OCI-LY3 (cell line): ENCODE results near the gene GAA.

ENCODE experiments used
- H2AFZ ChIP-seq: fragments of 200-600, 300-600 bp; shearing (Covaris generic); 2 replicates; pipeline ENCODE4 v1.6.0; 2014; ENCODE audit warnings: antibody characterized with exemption, low read depth, low read length
- H3K27ac ChIP-seq: fragments of 200-600, 300-600 bp; sonication (generic); 2 replicates; pipeline ENCODE4 v1.5.1; 2014; ENCODE audit warnings: mild to moderate bottlenecking, low read length, moderate library complexity, mixed read lengths
- H3K27me3 ChIP-seq: fragments of 200-600, 300-600 bp; sonication (generic); 2 replicates; pipeline ENCODE4 v1.6.1; 2014; ENCODE audit warnings: low read depth, low read length, mixed read lengths
- H3K36me3 ChIP-seq: fragments of 200-600, 300-600 bp; sonication (generic); replicated peaks from 2 replicates; pipeline ENCODE3; 2014; ENCODE audit warnings: low read depth, low read length, mixed read lengths
- H3K4me1 ChIP-seq: fragments of 300-600, 200-600 bp; sonication (generic); 2 replicates; pipeline ENCODE4 v1.6.1; 2014; ENCODE audit warnings: low read length, mixed read lengths
- H3K4me2 ChIP-seq: fragments of 200-600, 300-600 bp; sonication (generic); 2 replicates; pipeline ENCODE4 v1.6.1; 2014; ENCODE audit warnings: low read length, mixed read lengths
- H3K4me3 ChIP-seq: fragments of 300-600, 200-600 bp; sonication (generic); 2 replicates; pipeline ENCODE4 v1.5.1; 2014; ENCODE audit warnings: antibody characterized with exemption, mild to moderate bottlenecking, low read length, moderate library complexity
- H3K79me2 ChIP-seq: fragments of 300-600, 200-600 bp; shearing (Covaris generic); 2 replicates; pipeline ENCODE4 v1.6.1; 2014; ENCODE audit warnings: mild to moderate bottlenecking, low read length, mixed read lengths
- H3K9ac ChIP-seq: fragments of 300-600, 200-600 bp; shearing (Covaris generic); 2 replicates; pipeline ENCODE4 v1.6.0; 2014; ENCODE audit warnings: mild to moderate bottlenecking, low read length, moderate library complexity
- H3K9me3 ChIP-seq: fragments of 200-600, 300-600 bp; shearing (Covaris generic); 2 replicates; pipeline ENCODE4 v1.6.1; 2014; ENCODE audit warnings: low read length, mixed read lengths; ENCODE audit not compliant: insufficient read depth
- H4K20me1 ChIP-seq: fragments of 200-600, 300-600 bp; sonication (generic); 2 replicates; pipeline ENCODE4 v1.6.1; 2016; ENCODE audit warnings: low read length, mixed read lengths; ENCODE audit not compliant: insufficient read depth
- EZH2phosphoT487 ChIP-seq: fragments of 200-600 bp; shearing (Covaris generic); IDR thresholded peaks from 2 replicates; pipeline ENCODE4 v1.6.1; 2018; ENCODE audit warnings: antibody characterized with exemption, mixed run types, low read depth
- TF ChIP-seq, protein P1 (sequence below): fragments of 200-600, 300-600 bp; sonication (generic); IDR thresholded peaks from 2 replicates; pipeline ENCODE4 v1.5.1; 2014; ENCODE audit warnings: antibody characterized with exemption, low read length, low read depth

The GAA gene

DNA sequence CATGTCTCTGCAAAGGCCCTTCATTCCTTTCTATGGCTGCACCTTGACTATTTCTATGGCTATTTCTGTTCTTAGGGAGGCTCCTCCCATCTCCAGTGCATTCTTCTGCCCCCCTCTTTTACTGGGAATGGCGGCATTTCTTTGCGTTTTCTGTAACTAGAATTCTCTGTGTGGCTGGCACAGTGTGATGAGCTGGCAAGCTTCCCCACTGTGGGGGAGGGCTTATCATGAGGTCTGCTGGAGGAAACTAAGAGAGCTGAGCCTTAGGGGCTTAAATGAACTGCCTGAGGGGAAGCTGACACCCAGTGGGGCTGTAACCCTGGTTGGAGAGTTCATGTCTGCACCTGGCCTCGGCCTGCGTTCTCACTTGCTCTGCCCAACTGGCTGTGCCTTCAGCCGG is 67.0 kb downstream of the GAA start:
- H3K9me3 ChIP-seq = no peaks in the 10 kb centered on the region
- H3K27me3 ChIP-seq = peaks cover 10% of the 10 kb centered on the region
- H3K4me2 ChIP-seq = no peak overlapping the region
- H3K4me1 ChIP-seq = no peaks in the 10 kb centered on the region
- H2AFZ ChIP-seq = no peak overlapping the region
- H3K36me3 ChIP-seq = no peaks in the 10 kb centered on the region
- no peak overlapping the region for H3K4me3 ChIP-seq
- no peaks in the 10 kb centered on the region for H4K20me1 ChIP-seq
- H3K9ac ChIP-seq = no peak overlapping the region
- no peak overlapping the region for H3K27ac ChIP-seq
- H3K79me2 ChIP-seq = no peaks in the 10 kb centered on the region
- TF ChIP-seq, protein P1, sequence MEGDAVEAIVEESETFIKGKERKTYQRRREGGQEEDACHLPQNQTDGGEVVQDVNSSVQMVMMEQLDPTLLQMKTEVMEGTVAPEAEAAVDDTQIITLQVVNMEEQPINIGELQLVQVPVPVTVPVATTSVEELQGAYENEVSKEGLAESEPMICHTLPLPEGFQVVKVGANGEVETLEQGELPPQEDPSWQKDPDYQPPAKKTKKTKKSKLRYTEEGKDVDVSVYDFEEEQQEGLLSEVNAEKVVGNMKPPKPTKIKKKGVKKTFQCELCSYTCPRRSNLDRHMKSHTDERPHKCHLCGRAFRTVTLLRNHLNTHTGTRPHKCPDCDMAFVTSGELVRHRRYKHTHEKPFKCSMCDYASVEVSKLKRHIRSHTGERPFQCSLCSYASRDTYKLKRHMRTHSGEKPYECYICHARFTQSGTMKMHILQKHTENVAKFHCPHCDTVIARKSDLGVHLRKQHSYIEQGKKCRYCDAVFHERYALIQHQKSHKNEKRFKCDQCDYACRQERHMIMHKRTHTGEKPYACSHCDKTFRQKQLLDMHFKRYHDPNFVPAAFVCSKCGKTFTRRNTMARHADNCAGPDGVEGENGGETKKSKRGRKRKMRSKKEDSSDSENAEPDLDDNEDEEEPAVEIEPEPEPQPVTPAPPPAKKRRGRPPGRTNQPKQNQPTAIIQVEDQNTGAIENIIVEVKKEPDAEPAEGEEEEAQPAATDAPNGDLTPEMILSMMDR = no peak
- TF ChIP-seq EZH2phosphoT487 = no peak

DNA sequence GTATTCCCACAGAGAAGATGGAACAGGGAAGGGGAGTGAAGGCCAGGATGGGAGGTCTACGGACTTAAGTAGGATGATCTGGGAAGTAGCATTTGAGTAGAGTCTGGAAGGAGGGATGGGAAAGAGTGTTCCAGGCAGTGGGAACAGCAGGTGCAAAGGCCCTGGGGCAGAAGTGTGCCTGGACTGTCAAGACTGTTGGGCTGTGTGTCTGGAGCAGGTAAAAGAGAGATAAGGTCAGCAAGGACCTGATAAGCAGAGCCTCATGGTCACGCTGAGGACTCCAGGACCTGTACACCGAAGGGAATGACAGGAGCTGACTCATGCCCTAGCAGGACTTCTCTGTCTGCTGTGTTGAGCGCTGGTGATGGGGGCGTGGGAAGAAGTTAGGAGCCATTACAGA is 67.7 kb downstream of the GAA start:
- Histone ChIP-seq H3K4me1 (no peaks in the 10 kb centered on the region), H3K9ac (no peak overlapping the region), H3K27me3 (peaks cover 9% of the 10 kb centered on the region), H3K4me2 (no peak overlapping the region), H4K20me1 (no peaks in the 10 kb centered on the region), H3K27ac (no peak overlapping the region), H3K9me3 (no peaks in the 10 kb centered on the region), H2AFZ (no peak overlapping the region), H3K4me3 (no peak overlapping the region), H3K36me3 (no peaks in the 10 kb centered on the region), H3K79me2 (no peaks in the 10 kb centered on the region)
- TF ChIP-seq, protein P1 = no peak
- no peak for TF ChIP-seq EZH2phosphoT487
